GM19193 (cell line): Measurements from ENCODE around the gene ZIM2.

Source experiments
- POLR2A ChIP-seq: IDR thresholded peaks from 4 replicates; pipeline ENCODE4 v1.6.1; 2011; ENCODE audit not compliant: insufficient read depth, insufficient read length; ENCODE audit errors: extremely low read depth

Gene ZIM2

DNA sequence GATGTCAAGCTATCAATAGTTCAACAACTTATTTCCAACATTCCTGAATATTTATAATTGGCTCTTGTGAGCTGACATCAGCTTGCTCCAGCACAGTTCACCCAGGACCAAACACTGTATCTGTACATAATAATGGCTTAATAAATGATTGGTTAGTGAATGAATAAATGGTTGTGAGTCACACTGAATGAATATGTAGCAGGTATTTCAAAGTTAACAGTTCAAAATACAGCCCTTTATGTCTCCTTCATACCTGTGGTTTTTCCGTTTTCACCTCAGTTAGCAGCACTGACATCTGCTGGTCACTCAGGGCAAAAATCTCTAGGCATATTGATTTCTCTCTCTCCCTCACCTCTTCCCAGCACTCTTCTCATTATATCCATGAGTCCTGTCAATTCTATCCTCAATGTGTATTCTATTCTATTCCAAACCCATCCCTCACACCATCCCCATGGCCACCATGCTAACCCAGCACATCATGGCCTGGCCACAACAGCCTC, 76.3 kb downstream of the ZIM2 start:
- no peak for TF ChIP-seq POLR2A

- no peak for TF ChIP-seq POLR2A
Observed at GRCh38 chr19:56760842-56761241, 79.7 kb downstream of the ZIM2 start.

DNA sequence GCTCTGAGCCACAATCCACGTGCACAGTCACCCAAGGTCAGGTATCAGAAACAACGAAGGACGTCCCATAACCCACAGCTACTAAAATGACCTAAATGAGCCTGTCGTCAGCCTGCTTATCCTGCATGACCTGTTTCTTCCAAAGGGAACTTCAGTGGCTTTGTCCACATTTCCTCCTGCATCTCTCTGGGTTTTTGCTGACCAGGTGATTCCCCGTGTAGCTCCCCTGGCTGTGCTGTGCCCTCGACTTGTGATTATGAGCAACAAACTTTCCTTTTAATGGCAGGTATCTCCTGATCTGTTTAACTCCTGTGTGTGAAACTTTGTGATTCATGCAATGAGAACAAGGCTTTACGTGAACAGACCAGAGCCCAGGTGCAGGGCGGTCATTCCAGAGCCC, 81.0 kb downstream of the ZIM2 start:
- no peak for TF ChIP-seq POLR2A

DNA sequence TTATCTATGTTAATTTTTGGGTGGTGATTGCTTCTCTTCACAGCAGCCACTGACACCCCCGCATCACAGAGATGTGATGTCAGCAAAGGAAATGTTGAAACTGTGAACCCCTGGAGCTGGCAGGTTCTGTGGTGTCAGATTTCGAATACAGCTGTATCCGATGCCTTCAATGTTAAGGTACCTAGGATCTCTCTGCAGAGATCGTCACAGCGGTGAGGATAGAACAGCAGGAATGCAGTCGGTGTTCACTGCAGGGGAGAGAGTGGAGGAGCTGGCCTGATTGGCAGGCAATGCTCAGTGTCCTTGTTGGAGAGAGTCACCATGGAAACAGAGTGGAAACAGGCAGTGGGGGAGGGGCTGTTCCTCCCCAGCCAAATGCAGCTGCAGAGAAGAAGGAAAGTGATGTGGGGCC, 89.4 kb downstream of the ZIM2 start:
- TF ChIP-seq POLR2A = no peak

GRCh38 chr19:56750658-56751057, 89.9 kb downstream of the ZIM2 start:
- TF ChIP-seq POLR2A = no peak

DNA sequence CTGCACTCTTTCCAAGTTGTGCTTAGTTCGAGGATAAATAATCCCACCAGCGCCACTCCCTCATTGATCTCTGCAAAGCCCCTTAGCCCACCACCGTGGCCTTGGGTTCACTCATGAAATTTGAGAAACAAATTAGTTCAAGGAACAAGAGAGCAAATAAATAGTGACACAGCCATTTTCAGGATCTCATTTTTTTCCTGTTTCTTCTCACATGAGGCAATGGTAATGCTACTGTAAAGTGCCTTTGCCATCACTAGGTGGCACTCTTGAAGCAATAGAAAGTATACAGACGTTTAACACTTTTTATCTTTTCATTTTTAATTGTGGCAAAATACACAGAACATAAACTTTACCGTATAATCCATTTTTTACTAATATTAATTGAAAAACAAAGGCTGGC, 92.1 kb downstream of the ZIM2 start:
- TF ChIP-seq POLR2A = no peak

DNA sequence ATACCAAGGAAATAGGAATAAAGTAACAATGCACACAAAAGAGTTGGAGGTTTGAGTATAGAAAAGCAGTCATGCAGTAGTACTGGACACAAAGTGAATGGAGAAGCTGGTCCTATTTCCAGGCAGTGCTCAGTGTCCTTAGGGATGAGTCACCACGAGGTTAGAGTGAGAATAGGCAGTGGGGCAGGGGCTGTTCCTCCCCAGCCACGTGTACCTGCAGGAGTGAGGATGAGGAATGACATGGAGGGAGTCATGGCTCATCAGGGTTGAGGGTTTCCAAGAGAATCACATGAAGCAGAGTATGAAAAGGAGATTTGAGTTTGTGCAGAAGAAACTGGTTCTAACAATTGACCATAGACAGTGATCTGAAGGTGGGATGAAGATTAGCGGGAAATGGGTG, 94.2 kb downstream of the ZIM2 start:
- no peak for TF ChIP-seq POLR2A

- TF ChIP-seq POLR2A = no peak
Observed at GRCh38 chr19:56740501-56740900, 100.0 kb downstream of the ZIM2 start.

GRCh38 chr19:56736571-56736970, 104.0 kb downstream of the ZIM2 start:
- no peak for TF ChIP-seq POLR2A

GRCh38 chr19:56732976-56733375, 107.5 kb downstream of the ZIM2 start:
- no peak for TF ChIP-seq POLR2A

DNA sequence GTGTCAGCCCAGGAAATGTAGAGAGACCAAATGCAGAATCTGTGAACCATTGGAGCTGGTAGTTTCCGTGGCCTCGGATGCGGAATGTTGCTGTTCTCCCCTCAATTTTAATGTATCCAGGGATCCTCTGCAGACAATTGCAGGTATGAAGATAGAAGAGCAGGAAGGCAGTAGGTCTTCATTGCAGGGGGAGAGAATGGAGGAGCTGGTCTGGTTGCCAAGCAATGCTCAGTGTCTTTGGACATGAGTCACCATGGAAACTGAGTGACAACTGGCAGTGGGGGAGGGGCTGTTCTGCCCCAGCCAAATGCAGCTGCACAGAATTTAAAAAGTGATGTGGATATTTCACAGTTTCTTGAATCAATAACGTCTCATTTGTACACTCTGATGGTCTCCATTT, 112.8 kb downstream of the ZIM2 start:
- no peak for TF ChIP-seq POLR2A

DNA sequence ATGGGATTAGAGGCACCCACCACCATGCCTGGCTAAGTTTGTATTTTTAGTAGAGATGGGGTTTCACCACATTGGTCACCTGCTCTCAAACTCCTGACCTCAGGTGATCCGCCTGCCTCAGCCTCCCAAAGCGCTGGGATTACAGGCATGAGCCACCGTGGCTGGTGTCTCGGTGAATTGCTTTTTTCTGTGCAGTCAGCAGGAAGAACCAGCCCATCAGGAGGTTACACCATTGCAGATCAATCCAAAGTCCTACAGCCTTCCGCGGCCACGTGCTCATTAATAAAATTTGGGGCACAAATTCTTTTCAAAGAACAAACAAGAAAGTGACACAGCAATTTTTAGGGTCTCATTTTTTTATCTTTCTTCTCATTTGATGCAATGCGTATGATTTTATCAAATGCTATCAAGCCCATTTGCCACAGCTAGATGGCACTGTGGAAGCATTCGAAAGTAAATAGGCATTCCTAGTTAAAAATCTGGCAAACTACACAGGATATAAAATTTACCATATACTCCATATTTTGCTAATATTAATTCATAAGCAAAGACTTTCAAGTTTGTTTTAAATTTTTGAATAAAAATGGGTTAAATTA, 114.6 kb downstream of the ZIM2 start:
- no peak for TF ChIP-seq POLR2A
